Body of pancreas (tissue), 4 donors: ENCODE data around the gene SRRM5. TPM values are rescaled to one million over a fixed set of nuclear protein-coding genes. Genes with fewer than 3 reads are reported as not detected.

Source experiments
- ATAC-seq: fragments of 150-250 bp; one replicate; pipeline ENCODE4 v1.9.1; 2016
- DNase-seq, 4 donors: peaks; one replicate each; pipeline ENCODE4 v3.0.0-alpha.2; 2019
- H3K27ac ChIP-seq, 4 donors: fragments of 200-600 bp; sonication (generic); 1 replicate in 3 of 4; 2 replicates in 1 of 4; pipeline versions ENCODE4 v1.5.1 to v1.6.1; 2016 to 2019; ENCODE audit warnings: mild to moderate bottlenecking in 1 of 4, mixed read lengths in 1 of 4, moderate library complexity in 1 of 4
- H3K27me3 ChIP-seq, 2 donors: fragments of 200-600 bp; sonication (generic); one replicate each; pipeline ENCODE4 v1.6.0; 2016; ENCODE audit warnings: mild to moderate bottlenecking in 1 of 2
- H3K36me3 ChIP-seq, 2 donors: fragments of 200-600 bp; sonication (generic); replicated peaks in 1 of 2; 2 replicates each; pipeline ENCODE4 v1.5.1; 2016; ENCODE audit warnings: low read depth in 2 of 2; ENCODE audit not compliant: insufficient read depth in 1 of 2
- H3K4me1 ChIP-seq: fragments of 200-600 bp; sonication (generic); one replicate; pipeline ENCODE4 v1.6.0; 2016
- H3K4me3 ChIP-seq, 2 donors: fragments of 200-600 bp; sonication (generic); 1 replicate in 1 of 2; 2 replicates in 1 of 2; pipeline ENCODE4 v1.5.1; 2016 to 2019
- H3K9me3 ChIP-seq, 3 donors: fragments of 200-600 bp; sonication (generic); 1 replicate in 2 of 3; 2 replicates in 1 of 3; pipeline ENCODE4 v1.5.1; 2016
- CTCF ChIP-seq, 7 experiments: fragments of 450-650 bp in 4 of 7; fragments of 200-600 bp in 3 of 7; sonication (generic) in 3 of 7; IDR thresholded peaks; one replicate each; pipeline ENCODE4 v1.5.1; 2016 to 2019; ENCODE audit warnings: antibody characterized with exemption in 7 of 7
- POLR2A ChIP-seq, 3 donors: fragments of 450-650 bp; IDR thresholded peaks; one replicate each; pipeline ENCODE4 v1.6.1; 2016; ENCODE audit warnings: antibody characterized with exemption in 3 of 3, mild to moderate bottlenecking in 2 of 3
- WGBS, 2 donors: methylation state at CpG; one replicate each; pipeline ENCODE4 v1.1.5; 2017; 5-methylcytosine and 5-hydroxymethylcytosine counted together
- intact Hi-C: fragments of 100-400 bp; cut with DNase I; formaldehyde crosslinking; loops from one replicate; pipeline ENCODE4 v1.15.1; 2023
- total RNA-seq, 2 donors: library from RNA; depleted of rRNA; stranded (reverse); fragments of >200 nt; gene quantifications; one replicate each; pipeline ENCODE4 v1.1.0, GENCODE V29; 2016

SRRM5 gene
- total RNA-seq, 2 donors from 2014 or later, result 0.33 to 2.1 TPM

GRCh38 chr19:43589277-43589676 is 22.6 kb upstream of the SRRM5 start:
- Histone ChIP-seq H3K9me3 (no peaks in the 10 kb centered on the region), H3K4me1 (peaks cover 12% of the 10 kb centered on the region), H3K27ac (no peak overlapping the region), H3K27me3 (no peaks in the 10 kb centered on the region), H3K36me3 (peaks cover 0 to 5% of the 10 kb centered on the region in 2 donors), H3K4me3 (no peak overlapping the region)
- no peak for ATAC-seq
- no peak for DNase-seq
- intact Hi-C loops, result no loop called here
- TF ChIP-seq POLR2A (IDR thresholded peaks at IDR 0.05) (no peak), CTCF (IDR thresholded peaks at IDR 0.05) (no peak)
- 88 to 89% methylated on average over 5 of the region's 5 CpGs for WGBS, 2 donors

- peaks cover 12% of the 10 kb centered on the region for H3K4me1 ChIP-seq
- no peak overlapping the region for H3K27ac ChIP-seq
- ATAC-seq, result no peak
- WGBS, 2 donors, result 72 to 92% methylated on average over 6 of the region's 6 CpGs
- TF ChIP-seq CTCF (IDR thresholded peaks at IDR 0.05) (no peak), POLR2A (IDR thresholded peaks at IDR 0.05) (no peak)
- peaks cover 0 to 5% of the 10 kb centered on the region in 2 donors for H3K36me3 ChIP-seq
- H3K27me3 ChIP-seq, result no peaks in the 10 kb centered on the region
- no peaks in the 10 kb centered on the region for H3K9me3 ChIP-seq
- intact Hi-C loops, result no loop called here
- no peak overlapping the region for H3K4me3 ChIP-seq
- DNase-seq, result no peak
Measured at GRCh38 chr19:43589678-43590077, 22.2 kb upstream of the SRRM5 start.

GRCh38 chr19:43591904-43592772 is 19.8 kb upstream of the SRRM5 start:
- Histone ChIP-seq H3K4me3 (no peak overlapping the region), H3K27ac (no peak overlapping the region), H3K36me3 (peaks cover 0 to 5% of the 10 kb centered on the region in 2 donors), H3K4me1 (peaks cover 23% of the 10 kb centered on the region), H3K9me3 (no peaks in the 10 kb centered on the region), H3K27me3 (no peaks in the 10 kb centered on the region)
- no peak for ATAC-seq
- 94 to 98% methylated on average over 15 to 55 of the region's 63 CpGs for WGBS, 2 donors
- no peak for TF ChIP-seq CTCF (IDR thresholded peaks at IDR 0.05)
- TF ChIP-seq POLR2A (IDR thresholded peaks at IDR 0.05), result no peak
- intact Hi-C loops, result no loop called here
- DNase-seq, result no peak

GRCh38 chr19:43592800-43593350 is 19.0 kb upstream of the SRRM5 start:
- Histone ChIP-seq H3K36me3 (peaks cover 0 to 5% of the 10 kb centered on the region in 2 donors), H3K27me3 (no peaks in the 10 kb centered on the region), H3K27ac (no peak overlapping the region), H3K9me3 (no peaks in the 10 kb centered on the region), H3K4me3 (no peak overlapping the region), H3K4me1 (peaks cover 31% of the 10 kb centered on the region)
- WGBS, 2 donors, result 93 to 94% methylated on average over 31 to 37 of the region's 37 CpGs
- no peak for TF ChIP-seq POLR2A (IDR thresholded peaks at IDR 0.05)
- no peak for DNase-seq
- intact Hi-C loops, result no loop called here
- no peak for ATAC-seq

GRCh38 chr19:43594081-43594697 is 17.7 kb upstream of the SRRM5 start:
- Histone ChIP-seq H3K4me1 (peaks cover 36% of the 10 kb centered on the region), H3K4me3 (no peak overlapping the region), H3K9me3 (no peaks in the 10 kb centered on the region), H3K27me3 (no peaks in the 10 kb centered on the region), H3K36me3 (peaks cover 0 to 7% of the 10 kb centered on the region in 2 donors), H3K27ac (peak overlapping the region in 2 of 4 donors; percentile 80 to 93)
- intact Hi-C loops, result no loop called here
- TF ChIP-seq CTCF (IDR thresholded peaks at IDR 0.05) (no peak), POLR2A (IDR thresholded peaks at IDR 0.05) (no peak)
- no peak for ATAC-seq
- 89 to 90% methylated on average over 8 to 10 of the region's 10 CpGs for WGBS, 2 donors
- DNase-seq, result no peak
